ENCODE measurements around the gene CGREF1.

GRCh38 chr2:27054721-27055120, 64.2 kb downstream of the CGREF1 start:
- no peak for TF ChIP-seq POLR2AphosphoS5 (IDR thresholded peaks at IDR 0.05; ENCODE audit: low read depth)
- no peak for TF ChIP-seq CTCF (IDR thresholded peaks at IDR 0.05; ENCODE audit: insufficient read depth, low read length)

Data from HL-60 (cell line).